Testis (tissue), 2 donors: ENCODE data around the gene C1orf198.

Source experiments
- CTCF ChIP-seq, 3 experiments: fragments of 450-650 bp in 2 of 3; fragments of 200-600 bp in 1 of 3; sonication (generic) in 1 of 3; IDR thresholded peaks; one replicate each; pipeline ENCODE4 v1.5.1; 2016 to 2019; ENCODE audit warnings: antibody characterized with exemption in 3 of 3, mild to moderate bottlenecking in 2 of 3, moderate library complexity in 1 of 3
- POLR2A ChIP-seq: fragments of 450-650 bp; IDR thresholded peaks from one replicate; pipeline ENCODE4 v1.6.1; 2017; ENCODE audit warnings: antibody characterized with exemption, mild to moderate bottlenecking, moderate library complexity

DNA sequence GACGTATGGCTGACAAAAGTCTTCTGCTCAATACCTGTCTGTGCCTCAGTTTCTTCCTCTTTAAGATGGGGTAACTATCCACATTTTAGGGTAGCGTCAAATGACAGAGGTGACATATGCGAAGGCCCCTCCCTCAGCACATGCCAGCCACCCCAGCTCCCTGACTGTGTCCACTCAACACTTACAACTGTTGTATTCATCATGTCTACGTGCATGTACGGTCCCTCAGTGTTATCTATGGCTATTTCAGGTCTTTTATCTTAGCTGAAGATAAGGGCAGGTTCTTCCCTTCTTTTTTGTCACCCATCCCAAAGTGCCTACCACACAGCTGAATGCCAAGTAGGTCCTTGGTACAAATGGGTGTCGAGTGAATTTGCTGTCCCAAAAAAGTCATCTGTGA, 8.3 kb upstream of the C1orf198 start:
- TF ChIP-seq CTCF (IDR thresholded peaks at IDR 0.05) (no peak), POLR2A (no peak)
